ENCODE data around the gene MMADHC.
A peak's percentile ranks its signal among the peaks of the same experiment; 100 is the strongest.
"Not testable (repeated sequence)": the region's sequence is repeated elsewhere in the genome, so short reads cannot be mapped to it uniquely, and the experiment has no call there.

MMADHC gene

DNA sequence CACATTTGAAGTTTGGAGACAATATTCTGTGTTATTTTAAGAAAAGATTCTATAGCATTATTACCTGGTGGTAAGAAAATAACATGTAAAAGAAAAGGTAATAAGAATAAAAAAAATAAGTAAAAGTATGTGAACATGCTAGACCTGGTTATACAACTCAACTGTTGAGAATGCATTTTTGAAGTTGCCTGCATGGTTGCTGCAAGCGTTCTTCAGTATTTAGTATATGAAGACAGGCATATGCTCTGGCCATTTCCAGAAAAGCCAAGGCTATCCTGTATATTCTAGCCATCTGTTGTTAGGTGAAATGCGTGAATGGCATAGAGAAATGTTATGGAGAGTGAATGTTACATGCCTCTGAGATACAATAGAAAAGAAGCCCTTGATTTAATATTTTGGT lies 6.8 kb upstream of the MMADHC start:
- DNase-seq = no peak

DNA sequence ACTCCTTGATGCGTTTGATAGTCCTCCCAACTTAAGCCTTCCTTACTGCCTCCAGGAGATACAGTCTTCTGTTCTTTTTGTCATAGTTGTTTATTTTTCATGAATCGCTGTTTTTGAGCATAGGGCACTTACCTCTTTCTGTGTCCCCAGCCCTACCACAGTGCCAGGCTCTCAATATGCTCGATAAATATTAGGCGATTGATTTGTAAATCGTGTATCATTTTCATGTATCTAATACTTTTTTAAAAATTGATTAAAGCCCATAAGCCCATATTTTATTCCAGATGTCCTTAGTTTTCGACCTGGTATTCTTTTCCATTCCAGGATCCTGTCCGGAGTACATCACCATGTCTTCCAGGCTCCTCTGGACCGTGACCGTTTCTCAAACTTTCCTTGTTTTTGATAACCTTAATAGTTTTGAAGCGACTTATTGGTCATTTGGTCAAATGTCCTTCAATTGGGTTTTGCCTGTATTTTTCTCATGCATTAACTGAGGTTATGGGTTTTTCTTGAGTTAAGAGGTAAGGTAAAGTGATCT lies 444 bp upstream of the MMADHC start:
- no peak for DNase-seq

DNA sequence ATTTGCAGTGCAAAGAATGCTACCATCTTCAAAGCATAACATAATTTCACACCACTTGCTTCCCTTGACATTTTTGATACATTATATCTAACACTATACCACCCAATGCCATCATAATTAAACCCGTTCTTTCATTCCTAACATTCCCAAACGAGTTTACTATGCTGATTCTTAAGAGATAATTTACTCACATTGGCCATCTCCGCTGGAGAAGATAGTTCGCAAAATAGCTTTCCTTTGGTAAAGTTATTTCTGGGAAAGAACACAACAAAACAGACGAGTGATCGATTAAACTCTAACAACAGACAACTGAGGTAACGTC lies 716 bp downstream of the MMADHC start:
- no peak for DNase-seq

DNA sequence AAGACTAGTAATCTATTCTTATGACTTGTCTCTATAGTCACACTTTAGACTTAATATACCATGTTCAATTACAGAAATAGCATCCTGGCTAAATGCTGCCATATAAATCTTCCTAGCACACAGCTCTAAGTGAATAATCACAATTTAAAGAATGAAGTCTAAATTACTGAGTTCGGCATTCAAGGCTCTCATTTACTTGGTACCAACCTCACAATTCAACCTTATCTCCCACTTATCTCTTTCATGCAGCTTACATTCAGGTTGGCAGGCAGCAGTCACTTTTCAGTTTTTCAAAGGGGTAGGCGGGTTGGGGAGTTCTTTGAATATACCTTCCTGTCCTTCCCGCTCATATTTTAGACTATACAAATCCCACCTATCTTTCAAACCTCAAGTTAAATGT lies 1.5 kb downstream of the MMADHC start:
- no peak for DNase-seq

DNA sequence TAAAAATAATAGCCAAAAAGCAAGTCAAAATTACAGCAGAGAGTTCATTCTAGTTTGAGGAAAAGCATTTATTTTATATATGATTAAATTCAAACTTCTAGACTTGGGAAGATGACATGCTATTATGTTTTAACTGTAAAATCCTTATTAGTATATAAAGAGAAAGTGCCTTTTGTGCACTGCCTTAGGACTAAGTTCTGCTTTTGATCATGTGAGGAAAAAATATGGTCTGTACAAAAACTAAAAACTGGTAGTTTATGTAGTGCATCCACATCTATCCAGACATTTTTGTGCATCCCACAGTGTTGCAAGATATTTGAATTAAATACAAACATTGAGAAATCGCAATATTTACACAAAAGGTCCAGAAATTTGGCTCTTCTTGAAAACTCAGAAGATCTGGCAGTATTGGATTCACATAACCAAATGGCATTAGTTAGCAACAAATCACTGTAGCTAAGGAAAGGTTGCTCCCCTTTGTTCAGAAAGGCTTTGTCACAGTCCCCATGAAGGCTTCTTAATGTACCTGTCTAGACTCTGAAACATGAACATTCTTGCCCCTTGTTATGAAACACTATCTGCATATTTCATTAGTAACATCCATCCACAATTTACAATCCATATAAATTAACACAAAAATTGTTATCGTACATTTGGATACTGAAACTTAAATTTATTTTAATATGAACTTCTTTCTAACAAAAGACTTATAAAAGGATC lies 2.2 kb downstream of the MMADHC start:
- DNase-seq = peak in 1 of 2 experiments; percentile 10

DNA sequence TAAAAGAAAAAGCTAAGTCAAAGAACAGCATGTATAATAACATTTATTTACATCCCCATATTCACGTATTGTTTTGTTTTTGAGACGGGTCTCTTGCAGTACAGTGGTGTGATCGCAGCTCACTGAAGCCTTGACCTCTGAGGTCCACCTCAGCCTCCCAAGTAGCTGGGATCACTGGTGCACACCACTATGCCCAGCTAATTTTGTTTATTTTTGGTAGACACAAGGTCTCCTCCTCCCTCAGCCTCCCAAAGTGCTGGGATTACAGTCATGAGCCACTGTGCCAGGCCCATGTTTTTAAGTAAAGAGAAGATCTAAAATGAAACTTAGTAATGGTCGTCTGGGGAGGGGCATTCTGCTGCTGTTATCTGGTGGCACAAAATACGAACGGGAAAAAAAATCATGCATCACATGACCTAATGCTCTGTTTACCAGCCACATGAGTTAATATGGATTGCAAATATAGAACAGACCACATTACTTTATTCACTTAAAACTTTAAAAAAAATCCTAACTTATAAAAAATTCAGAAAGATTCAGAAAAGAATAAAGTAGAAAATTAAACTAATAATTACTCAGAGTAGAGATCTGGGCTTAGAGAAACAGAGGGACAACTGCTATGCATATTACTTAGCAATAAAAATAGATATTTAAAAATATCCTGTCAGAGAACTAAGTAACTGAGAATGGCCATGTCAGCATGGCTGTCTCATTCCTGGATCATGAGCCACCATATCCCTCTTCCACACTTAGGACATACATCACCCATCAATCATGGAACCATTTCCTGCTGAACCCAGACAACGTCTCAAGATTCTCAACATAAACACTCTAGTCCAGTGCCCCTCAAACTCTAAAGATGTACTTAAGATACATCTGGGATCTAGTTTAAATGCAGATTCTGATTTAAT lies 7.3 kb downstream of the MMADHC start:
- DNase-seq = no peak

DNA sequence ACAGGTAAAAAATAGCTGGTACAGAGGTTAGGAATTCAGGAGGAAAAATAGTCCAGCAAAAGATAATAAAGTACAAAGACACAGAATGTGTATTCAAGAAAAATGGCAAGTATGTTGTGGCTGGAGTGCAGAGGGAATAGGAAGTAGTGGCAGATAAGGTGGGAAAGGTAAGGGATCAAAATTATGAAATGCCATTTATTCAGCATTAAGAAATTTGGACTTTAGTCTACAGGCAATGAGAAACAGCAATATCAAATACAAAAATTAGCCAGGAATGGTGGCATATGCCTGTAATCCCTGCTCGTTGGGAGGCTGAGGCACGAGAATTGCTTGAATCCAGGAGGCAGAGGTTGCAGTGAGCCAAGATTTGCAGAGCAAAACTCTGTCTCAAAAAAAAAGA lies 10.3 kb downstream of the MMADHC start:
- DNase-seq = no peak

DNA sequence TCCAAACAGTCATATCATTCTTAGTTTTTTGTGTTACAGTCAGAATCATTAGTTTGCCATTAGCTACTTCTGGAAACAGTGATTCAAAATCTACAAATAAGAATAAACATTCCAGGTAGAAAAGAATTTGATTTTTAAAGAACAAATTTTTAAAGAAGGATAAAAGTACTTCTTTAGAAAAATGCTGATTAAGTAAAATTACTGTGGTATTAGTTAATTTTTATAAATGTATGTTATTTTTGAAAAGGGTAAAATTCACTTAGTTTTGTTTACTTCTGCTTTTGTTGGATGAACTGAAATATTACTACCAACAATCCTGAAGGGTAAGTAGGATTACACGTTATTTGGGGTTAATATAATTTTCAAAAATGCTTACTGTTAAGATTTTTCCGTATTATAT lies 11.8 kb downstream of the MMADHC start:
- DNase-seq = no peak

DNA sequence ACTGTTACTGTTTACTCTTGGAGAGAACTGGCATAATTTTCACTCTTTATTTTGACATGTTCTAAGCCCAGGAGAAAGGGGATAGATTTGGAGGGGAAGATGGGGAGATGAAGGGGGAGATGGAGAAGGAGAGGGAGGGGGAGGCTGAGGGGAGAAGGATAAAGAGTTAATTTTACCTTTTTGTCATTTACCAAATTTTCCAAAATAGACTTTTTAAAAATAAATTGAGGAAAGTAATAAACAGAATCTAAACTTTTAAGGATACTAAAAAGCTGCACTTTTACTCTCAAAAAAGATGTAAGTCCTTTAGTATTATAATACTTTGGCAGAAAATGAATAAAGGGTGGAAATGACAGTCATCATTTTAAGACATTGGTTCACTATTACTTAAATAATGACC lies 12.3 kb downstream of the MMADHC start:
- no peak for DNase-seq

DNA sequence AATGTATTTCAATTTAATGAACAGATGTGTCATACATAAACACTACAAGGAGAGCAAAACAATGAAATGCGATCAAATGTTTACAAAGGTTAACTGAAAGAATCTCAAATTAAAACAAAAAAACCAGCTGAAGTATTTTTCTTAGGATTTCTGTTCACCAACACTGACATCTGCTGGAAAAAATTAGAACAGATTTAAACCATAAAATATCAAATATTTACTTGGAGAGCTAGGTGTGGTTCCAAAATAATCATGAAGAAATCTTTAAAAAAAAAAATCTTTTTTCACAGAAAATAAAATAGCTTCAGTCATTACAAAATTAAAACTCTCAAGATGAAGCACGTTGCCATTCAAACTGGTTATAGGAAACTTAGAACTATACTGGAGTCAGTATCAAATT lies 13.8 kb downstream of the MMADHC start:
- no peak for DNase-seq

DNA sequence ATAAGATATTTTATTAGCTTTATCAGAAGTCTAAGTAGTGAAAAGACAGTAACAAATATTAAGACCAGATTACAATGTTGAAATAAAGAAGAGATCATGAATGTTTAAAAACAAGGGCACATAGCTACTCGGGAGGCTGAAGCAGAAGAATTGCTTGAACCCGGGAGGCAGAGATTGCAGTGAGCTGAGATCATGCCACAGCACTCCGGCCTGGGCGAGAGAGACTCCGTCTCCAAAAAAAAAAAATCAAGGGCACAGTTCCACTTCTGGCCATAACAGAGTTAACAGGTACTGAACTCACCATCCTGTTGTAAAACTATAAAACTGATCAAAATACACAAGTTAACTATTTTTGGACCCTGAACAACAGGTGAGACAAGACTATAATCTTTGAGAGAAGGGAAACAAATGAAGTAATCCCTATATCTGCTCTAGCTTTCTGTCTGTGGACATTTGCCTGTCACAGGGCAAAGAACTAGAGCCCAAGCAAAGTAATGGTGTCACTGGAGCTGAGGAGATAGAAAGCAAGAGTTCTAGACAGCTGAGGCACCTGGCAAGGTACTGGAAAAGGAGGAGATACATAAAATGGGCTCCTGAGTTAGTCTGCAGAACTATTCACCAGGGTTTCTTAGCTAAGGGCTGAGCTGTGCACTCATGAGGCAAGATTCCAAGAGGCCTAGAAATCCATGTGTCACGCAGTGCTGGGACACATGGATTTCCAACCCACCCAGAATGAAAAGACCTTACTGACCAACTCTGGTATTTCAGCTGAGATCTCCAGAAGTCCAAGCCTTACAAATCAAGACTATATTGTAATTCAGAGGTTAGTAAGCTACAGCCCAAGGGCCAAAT lies 15.2 kb downstream of the MMADHC start:
- DNase-seq = no peak

DNA sequence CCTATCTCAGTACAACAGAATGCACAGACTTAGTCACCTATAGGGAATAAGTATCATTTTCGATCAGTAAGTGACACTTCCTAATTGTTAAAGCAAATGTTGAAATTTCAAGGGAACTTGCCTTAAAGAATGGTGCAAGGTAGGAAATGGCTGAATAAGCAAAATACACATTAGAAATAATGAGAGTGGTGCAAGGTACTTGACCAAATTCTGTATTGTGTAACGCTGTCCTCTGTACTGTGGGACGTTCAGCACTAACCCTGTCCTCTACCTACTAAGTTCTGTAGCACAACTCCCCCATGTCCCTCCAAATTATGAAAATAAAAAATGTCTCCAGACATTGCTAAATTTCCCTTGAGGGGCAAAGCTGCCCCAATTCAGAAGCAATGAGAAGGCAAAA lies 19.4 kb downstream of the MMADHC start:
- DNase-seq = peak; percentile 62 to 80

DNA sequence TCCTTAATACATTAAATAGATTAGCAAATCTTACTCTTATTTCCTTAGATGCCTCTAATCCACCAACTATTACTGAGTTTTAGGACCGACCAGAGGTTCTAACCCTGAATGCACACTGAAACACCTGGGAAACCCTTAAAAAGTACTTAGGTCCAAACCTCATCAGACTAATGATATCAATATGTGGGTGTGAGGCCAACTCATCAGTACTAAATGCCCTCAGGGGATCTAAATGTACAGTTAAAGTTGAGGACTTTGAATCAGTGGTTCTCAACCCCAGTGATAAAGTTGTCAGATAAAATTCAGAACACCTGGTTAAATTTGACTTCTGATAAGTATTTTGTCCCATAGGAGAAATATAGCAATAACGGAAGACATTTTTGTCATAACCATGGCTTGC lies 20.9 kb downstream of the MMADHC start:
- no peak for DNase-seq

DNA sequence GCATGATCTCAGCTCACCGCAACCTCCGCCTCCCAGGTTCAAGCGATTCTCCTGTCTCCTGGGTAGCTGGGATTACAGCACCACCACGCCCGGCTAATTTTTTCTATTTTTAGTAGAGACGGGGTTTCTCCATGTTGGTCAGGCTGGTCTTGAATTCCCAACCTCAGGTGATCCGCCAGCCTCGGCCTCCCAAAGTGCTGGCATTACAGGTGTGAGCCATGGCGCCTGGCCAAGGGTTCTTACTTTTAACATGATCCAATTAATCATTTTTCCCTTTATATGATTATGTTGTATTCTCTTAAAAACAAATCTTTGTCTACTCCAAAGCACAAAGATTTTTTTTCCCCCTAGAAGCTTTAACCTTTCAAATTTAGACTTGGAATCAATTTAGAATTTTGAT lies 21.9 kb downstream of the MMADHC start:
- not testable (repeated sequence) for DNase-seq

DNA sequence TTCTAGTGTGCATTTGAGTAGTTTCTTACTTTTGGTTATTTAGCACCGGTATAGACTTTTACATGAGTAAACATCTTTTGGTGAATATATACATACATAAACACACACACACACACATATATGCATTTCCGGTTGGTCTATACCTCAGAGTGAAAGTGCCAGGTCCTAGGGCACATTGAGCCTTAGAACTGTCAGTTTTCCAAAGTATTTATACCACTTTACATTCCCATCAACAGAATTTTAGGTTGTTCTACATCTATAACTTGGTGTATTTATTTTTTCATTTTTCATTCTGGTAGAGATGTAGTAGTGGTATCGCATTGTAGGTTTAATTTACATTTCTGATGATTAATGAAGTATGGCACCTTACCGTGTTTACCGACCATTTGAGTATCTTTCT lies 22.6 kb downstream of the MMADHC start:
- DNase-seq = no peak

DNA sequence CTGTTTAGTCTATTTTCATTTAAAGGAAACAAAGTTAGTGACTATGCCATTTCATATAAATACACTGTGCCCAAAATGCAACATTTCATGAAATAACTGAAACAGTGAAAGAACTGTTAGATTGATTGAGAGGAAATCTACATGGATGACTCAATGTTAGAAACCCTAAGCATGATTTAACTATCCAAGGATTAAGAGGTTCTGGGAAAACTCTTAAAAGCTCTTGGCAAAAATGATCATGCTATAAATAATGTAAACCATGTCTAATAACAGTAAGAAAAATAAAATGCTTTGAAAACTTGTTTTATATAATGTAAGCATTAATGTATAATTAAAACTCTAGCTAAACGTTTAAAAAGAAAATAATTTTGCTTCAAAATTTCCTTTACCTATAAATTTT lies 23.5 kb downstream of the MMADHC start:
- DNase-seq = no peak

DNA sequence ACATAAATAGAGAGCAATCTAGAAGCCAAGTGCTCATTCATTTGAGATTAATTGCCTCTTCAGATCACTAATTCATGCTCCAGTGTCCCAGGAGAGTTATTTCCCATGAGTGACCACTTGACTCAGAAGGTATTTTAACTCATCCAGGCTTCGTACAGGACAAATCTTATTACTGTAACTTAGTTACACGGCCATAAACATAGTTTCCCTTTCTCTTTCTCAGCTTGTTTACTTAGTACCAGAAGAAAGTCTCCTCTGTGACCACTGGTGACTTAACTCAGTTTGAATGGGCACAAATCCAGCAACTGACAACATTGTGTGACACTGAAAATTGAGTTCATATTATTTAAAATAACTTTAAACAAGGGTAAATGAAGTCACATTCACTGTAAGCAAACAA lies 25.3 kb downstream of the MMADHC start:
- DNase-seq = no peak

DNA sequence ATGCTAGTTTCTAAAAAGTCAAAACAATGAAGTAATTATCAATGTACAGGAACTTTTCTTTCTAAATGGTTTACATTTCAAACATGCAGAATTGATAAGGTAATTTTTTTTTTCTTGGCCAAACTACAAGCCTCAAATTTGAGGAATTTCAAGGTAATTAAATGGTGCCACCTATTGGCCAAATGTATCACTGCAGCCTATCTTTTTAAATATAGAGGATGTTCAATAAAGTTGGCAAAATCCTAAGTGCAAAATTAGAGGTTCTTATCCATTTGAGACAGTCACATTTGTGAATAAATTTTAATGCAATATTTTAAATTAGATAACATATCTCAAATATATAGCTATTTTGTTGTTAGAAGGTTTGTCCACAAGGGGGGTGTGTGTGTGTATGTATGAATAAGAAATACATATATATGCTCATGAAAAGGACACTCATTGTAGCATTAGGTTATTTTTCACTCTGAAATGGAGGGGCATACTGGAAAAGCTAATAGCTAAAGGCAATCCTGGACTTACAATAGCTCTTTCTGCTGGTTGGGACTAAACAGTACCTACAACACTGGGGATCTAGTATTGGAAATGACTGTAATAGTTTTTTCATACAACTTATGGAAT lies 26.2 kb downstream of the MMADHC start:
- DNase-seq = peak; percentile 28 to 31

DNA sequence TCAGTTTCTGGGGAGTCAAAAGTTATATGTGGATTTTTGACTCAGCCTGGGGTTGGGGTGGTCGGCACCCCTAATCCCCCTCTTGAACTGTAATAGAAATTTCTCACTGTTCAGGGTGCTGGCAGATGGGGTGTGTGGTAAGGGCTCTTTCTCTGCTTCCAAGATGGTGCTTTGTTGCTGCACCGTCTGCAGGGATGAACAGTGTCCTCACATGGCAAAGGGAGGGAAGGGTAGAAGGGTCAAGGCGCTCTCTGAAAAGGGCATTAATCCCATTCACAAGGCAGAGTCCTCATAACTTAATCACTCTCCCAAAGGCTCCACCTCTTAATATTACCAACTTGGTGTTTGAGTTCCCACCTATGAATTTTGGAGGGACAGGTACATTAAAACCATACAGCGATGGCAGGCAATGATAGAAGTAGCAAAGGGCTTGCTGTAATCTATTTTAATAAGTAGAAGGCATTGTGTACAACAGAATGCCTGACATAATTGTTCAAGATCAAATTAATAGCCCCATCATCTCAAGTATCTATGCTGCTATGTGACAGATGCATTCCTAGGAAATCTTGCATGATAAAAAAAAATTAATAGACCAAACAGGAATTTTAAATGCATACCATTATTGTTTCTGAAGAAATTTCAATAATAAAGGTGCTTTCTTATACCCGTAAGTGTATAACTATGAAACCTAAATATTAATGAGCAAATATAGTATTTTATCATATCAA lies 28.1 kb downstream of the MMADHC start:
- no peak for DNase-seq

DNA sequence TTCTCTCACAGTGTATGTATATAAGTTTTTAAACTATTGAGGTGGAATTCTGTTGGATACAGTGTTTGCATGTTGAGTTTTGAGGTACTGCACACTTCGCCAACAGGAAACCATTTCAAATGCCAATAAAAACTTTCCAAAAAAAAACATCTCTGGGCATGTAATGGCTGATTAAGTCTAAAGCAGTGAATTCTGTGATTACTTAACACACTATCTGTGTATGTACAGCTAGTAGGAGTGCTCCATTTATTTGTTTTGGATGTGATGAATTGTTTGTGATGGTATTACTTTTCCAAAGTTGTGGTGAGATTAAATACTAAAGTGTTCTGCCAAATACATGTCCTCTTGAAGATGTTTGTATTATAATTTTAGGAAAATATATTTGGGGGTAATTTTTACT lies 31.1 kb downstream of the MMADHC start:
- DNase-seq = no peak

DNA sequence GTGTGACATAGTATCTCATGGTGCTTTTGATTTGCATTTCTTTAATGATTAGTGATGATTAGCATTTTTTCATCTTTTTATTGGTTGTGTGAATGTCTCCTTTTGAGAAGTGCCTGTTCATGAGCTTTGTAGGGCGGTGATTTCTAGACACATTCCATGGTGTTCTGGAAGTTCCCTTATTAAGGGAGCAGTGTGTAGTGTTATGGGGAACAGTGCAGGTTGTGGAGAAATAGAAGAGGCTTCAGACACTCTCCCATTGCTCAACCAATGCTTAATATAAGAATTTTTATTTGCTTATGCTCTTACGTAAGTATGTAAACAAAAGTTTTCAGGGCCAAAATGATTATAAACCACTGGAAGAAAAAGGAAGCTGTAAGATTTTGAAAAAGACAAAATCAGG lies 34.7 kb downstream of the MMADHC start:
- DNase-seq = no peak

DNA sequence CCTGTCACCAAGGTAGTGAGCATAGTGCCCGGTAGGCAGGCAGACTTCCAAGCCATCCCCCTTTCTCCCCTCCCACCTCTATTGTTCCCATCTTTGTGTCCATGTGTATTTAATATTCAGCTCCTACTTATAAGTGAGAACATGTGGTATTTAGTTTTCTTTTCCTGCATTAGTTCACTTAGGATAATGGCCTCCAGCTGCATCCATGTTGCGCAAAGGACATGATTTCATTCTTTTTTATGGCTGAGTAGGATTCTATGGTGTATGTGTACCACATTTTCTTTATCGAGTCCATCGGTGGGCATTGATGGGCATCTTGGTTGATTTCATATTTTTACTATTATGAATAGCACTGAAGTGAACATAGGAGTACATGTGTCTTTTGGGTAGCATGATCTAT lies 35.3 kb downstream of the MMADHC start:
- DNase-seq = no peak

Data from AML-193 (cell line).